ENCODE measurements around the gene ATP9B.

ATP9B gene

GRCh38 chr18:79405781-79406575, 336.8 kb downstream of the ATP9B start:
- POLR2A ChIA-PET (ENCODE audit: low non-redundant PET), result no interaction called here
- CTCF ChIA-PET, result interaction anchor here (0.7 kb wide), 1 partner anchor 20 kb away, joined by 3 read pairs; no protein-coding TSS in a partner anchor
- no peak overlapping the region for H3K27ac ChIP-seq
- DNase-seq (ENCODE audit: low spot score), result no peak
- TF ChIP-seq CTCF (conservative IDR thresholded peaks at IDR 0.05; ENCODE audit: low read depth), result no peak

GRCh38 chr18:79406708-79407107, 337.5 kb downstream of the ATP9B start:
- ChIA-PET POLR2A (ENCODE audit: low non-redundant PET) (no interaction called here), CTCF (no interaction called here)
- no peak for DNase-seq (ENCODE audit: low spot score)
- H3K27ac ChIP-seq, result no peak overlapping the region
- TF ChIP-seq CTCF (conservative IDR thresholded peaks at IDR 0.05; ENCODE audit: low read depth), result no peak

GRCh38 chr18:79409313-79409712, 340.1 kb downstream of the ATP9B start:
- CTCF ChIA-PET, result no interaction called here
- POLR2A ChIA-PET (ENCODE audit: low non-redundant PET), result no interaction called here
- H3K27ac ChIP-seq, result no peak overlapping the region
- no peak for TF ChIP-seq CTCF (conservative IDR thresholded peaks at IDR 0.05; ENCODE audit: low read depth)
- no peak for DNase-seq (ENCODE audit: low spot score)

- ChIA-PET CTCF (no interaction called here), POLR2A (ENCODE audit: low non-redundant PET) (no interaction called here)
- DNase-seq (ENCODE audit: low spot score), result no peak
- no peak overlapping the region for H3K27ac ChIP-seq
- no peak for TF ChIP-seq CTCF (conservative IDR thresholded peaks at IDR 0.05; ENCODE audit: low read depth)
Measured at GRCh38 chr18:79410171-79410641, 341.0 kb downstream of the ATP9B start.

- no peak for TF ChIP-seq CTCF (conservative IDR thresholded peaks at IDR 0.05; ENCODE audit: low read depth)
- H3K27ac ChIP-seq, result no peak overlapping the region
- no peak for DNase-seq (ENCODE audit: low spot score)
- POLR2A ChIA-PET (ENCODE audit: low non-redundant PET), result no interaction called here
- CTCF ChIA-PET, result no interaction called here
Measured at GRCh38 chr18:79410731-79411613, 341.8 kb downstream of the ATP9B start.

- ChIA-PET CTCF (interaction anchor here (0.7 kb wide), 1 partner anchor 66 kb away, joined by 3 read pairs; no protein-coding TSS in a partner anchor), POLR2A (ENCODE audit: low non-redundant PET) (no interaction called here)
- DNase-seq (ENCODE audit: low spot score), result no peak
- no peak overlapping the region for H3K27ac ChIP-seq
- TF ChIP-seq CTCF (conservative IDR thresholded peaks at IDR 0.05; ENCODE audit: low read depth), result no peak
Measured at GRCh38 chr18:79411614-79412526, 342.7 kb downstream of the ATP9B start.

Data from RWPE1 (cell line).